Measurements from ENCODE around the gene ATXN1. TPM values are rescaled to one million over a fixed set of nuclear protein-coding genes. Genes with fewer than 3 reads are reported as not detected.

The ATXN1 gene
- total RNA-seq, 1 donor from 2014 or later, result 71.2 TPM

- Histone ChIP-seq H3K4me1 (peaks cover 9% of the 10 kb centered on the region), H3K4me3 (no peak overlapping the region), H3K27me3 (no peaks in the 10 kb centered on the region), H3K36me3 (no peaks in the 10 kb centered on the region), H3K27ac (no peak overlapping the region), H3K9me3 (no peaks in the 10 kb centered on the region)
- TF ChIP-seq, protein P1, sequence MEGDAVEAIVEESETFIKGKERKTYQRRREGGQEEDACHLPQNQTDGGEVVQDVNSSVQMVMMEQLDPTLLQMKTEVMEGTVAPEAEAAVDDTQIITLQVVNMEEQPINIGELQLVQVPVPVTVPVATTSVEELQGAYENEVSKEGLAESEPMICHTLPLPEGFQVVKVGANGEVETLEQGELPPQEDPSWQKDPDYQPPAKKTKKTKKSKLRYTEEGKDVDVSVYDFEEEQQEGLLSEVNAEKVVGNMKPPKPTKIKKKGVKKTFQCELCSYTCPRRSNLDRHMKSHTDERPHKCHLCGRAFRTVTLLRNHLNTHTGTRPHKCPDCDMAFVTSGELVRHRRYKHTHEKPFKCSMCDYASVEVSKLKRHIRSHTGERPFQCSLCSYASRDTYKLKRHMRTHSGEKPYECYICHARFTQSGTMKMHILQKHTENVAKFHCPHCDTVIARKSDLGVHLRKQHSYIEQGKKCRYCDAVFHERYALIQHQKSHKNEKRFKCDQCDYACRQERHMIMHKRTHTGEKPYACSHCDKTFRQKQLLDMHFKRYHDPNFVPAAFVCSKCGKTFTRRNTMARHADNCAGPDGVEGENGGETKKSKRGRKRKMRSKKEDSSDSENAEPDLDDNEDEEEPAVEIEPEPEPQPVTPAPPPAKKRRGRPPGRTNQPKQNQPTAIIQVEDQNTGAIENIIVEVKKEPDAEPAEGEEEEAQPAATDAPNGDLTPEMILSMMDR (IDR thresholded peaks at IDR 0.05), result no peak
- no peak for ATAC-seq
- intact Hi-C loops (cut with DNase I), result no loop called here
- no peak for DNase-seq
Measured at GRCh38 chr6:16690608-16691142, 70.6 kb downstream of the ATXN1 start.

DNA sequence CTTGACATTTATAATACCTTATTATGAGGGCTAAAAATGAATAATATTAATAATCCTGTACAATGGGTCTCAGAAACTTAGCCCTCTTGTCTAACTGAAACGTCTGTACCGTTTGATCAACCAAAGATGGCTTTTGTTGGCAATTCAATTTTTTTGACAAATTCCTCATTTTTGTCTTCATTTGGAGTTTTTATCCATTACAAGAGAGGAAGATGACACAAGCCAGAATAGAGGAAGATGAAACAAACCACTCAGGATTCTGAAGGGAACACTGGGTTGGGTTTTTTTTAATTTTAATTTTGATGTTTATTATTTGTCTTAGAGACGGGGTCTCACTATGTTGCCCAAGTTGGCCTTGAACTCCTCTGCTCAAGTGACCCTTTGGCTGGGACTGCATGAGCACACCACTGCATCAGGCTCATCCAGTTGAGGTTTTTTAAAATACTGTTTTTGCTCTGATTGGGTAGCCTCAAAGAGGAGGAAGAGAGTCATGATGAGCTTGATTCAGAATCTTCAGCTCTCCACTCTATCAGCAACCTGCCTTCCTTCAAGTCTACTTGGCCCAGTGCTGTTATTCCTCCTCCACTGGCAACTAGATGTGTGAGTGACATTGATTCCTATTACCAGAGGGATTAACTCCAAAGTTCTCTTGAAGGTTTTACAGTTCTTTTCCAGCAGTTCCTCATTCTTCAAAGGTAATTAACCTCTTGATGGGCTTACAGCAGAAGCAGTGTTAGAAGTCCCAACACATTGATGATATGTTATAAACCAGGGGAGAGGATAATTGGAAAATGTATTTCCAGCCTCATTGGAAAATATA lies 71.3 kb downstream of the ATXN1 start:
- H3K36me3 ChIP-seq, result no peaks in the 10 kb centered on the region
- TF ChIP-seq, protein P1 (IDR thresholded peaks at IDR 0.05), result no peak
- no peaks in the 10 kb centered on the region for H3K9me3 ChIP-seq
- peaks cover 5% of the 10 kb centered on the region for H3K4me1 ChIP-seq
- H3K27me3 ChIP-seq, result no peaks in the 10 kb centered on the region
- no peak overlapping the region for H3K4me3 ChIP-seq
- no peak overlapping the region for H3K27ac ChIP-seq
- no peak for ATAC-seq
- intact Hi-C loops (cut with DNase I), result no loop called here
- DNase-seq, result no peak

DNA sequence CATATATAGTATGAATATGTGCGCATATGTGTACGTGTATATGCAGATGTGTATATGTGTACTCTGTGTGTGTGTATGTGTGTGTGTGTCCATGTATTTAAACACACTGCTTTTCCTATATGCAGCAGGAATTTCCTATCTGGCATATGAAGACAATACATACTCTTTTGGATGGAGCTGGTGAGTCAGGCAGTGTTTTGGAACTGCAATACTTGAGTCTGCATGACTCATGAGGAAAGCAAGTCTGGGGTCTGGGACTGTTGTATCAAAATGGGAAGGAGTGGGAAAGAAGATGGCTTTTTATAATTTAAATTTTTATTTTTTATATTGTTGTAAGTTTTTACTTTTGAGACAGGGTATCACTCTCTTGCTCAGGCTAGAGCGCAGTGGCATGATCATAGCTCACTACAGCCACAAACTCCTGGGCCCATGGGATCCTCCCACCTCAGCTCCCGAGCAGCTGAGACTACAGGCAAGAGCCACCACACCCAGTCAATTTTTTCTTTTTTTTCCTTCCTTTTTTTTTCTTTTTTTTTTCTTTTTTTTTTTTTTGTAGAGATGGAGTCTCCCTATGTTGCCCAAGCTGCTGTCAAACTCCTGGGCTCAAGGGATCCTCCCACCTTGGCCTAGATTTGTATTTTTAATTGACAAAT lies 72.2 kb downstream of the ATXN1 start:
- Histone ChIP-seq H3K4me3 (no peak overlapping the region), H3K4me1 (peaks cover 3% of the 10 kb centered on the region), H3K36me3 (no peaks in the 10 kb centered on the region), H3K27me3 (no peaks in the 10 kb centered on the region), H3K27ac (no peak overlapping the region), H3K9me3 (no peaks in the 10 kb centered on the region)
- TF ChIP-seq, protein P1 (IDR thresholded peaks at IDR 0.05), result no peak
- ATAC-seq (no peak), DNase-seq (no peak)
- intact Hi-C loops (cut with DNase I), result no loop called here

- TF ChIP-seq, protein P1 (IDR thresholded peaks at IDR 0.05), result no peak
- ATAC-seq (no peak), DNase-seq (no peak)
- Histone ChIP-seq H3K4me3 (no peak overlapping the region), H3K4me1 (peaks cover 8% of the 10 kb centered on the region), H3K27ac (no peak overlapping the region), H3K9me3 (no peaks in the 10 kb centered on the region), H3K36me3 (no peaks in the 10 kb centered on the region), H3K27me3 (no peaks in the 10 kb centered on the region)
- intact Hi-C loops (cut with DNase I), result no loop called here
Measured at GRCh38 chr6:16688436-16688835, 72.8 kb downstream of the ATXN1 start.

DNA sequence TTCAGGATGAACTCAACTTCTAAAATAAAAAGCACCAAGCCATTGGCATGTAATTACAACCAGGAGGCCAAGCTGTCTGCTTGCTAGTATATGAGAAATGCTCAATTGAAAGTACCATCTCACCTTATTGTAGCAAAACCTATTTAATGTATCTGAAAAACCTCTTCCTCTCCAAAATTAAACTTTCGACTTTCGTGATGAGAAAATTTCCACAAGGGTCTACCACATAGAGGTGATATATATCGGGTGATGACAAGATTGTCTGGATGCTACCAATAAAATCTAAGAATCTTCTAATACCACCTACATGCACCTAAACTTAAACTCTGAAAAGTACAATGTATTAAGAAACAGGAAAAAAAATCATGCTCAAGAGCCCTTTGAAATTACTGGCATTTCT lies 74.2 kb downstream of the ATXN1 start:
- intact Hi-C loops (cut with DNase I), result no loop called here
- peaks cover 12% of the 10 kb centered on the region for H3K4me1 ChIP-seq
- no peaks in the 10 kb centered on the region for H3K27me3 ChIP-seq
- ATAC-seq (no peak), DNase-seq (no peak)
- TF ChIP-seq, protein P1 (IDR thresholded peaks at IDR 0.05), result no peak
- no peak overlapping the region for H3K27ac ChIP-seq
- H3K4me3 ChIP-seq, result no peak overlapping the region
- H3K36me3 ChIP-seq, result no peaks in the 10 kb centered on the region
- no peaks in the 10 kb centered on the region for H3K9me3 ChIP-seq

Measured in upper lobe of right lung (tissue), 1 donor.